Measurements from ENCODE around the gene PDSS2. TPM values are rescaled to one million over a fixed set of nuclear protein-coding genes. Genes with fewer than 3 reads are reported as not detected.

PDSS2 gene
- total RNA-seq, 1 donor: 12.3 TPM

- Histone ChIP-seq H3K27ac (ENCODE audit: low read depth, low read length) (no peak overlapping the region), H4K20me1 (ENCODE audit: insufficient read depth, low read length) (no peaks in the 10 kb centered on the region), H3K27me3 (ENCODE audit: insufficient read depth, low read length) (no peaks in the 10 kb centered on the region), H3K79me2 (ENCODE audit: insufficient read depth, low read length) (no peaks in the 10 kb centered on the region), H3K4me1 (ENCODE audit: insufficient read depth, low read length) (no peaks in the 10 kb centered on the region), H2AFZ (ENCODE audit: low read length) (no peak overlapping the region), H3K4me2 (ENCODE audit: insufficient read depth, low read length) (no peak overlapping the region), H3K9me3 (ENCODE audit: low read depth, low read length) (no peaks in the 10 kb centered on the region), H3K36me3 (ENCODE audit: insufficient read depth, low read length) (no peaks in the 10 kb centered on the region), H3K4me3 (ENCODE audit: insufficient read depth, low read length) (no peak overlapping the region)
- TF ChIP-seq CTCF (IDR thresholded peaks at IDR 0.05; ENCODE audit: extremely low read depth, low read depth, low read length): no peak
- no peak for DNase-seq (ENCODE audit: insufficient read length, low spot score, missing footprints)
Observed at GRCh38 chr6:107402533-107402932, 56.8 kb downstream of the PDSS2 start.

- Histone ChIP-seq H3K36me3 (ENCODE audit: insufficient read depth, low read length) (no peaks in the 10 kb centered on the region), H2AFZ (ENCODE audit: low read length) (no peak overlapping the region), H4K20me1 (ENCODE audit: insufficient read depth, low read length) (no peaks in the 10 kb centered on the region), H3K79me2 (ENCODE audit: insufficient read depth, low read length) (no peaks in the 10 kb centered on the region), H3K4me1 (ENCODE audit: insufficient read depth, low read length) (no peaks in the 10 kb centered on the region), H3K27ac (ENCODE audit: low read depth, low read length) (no peak overlapping the region), H3K9me3 (ENCODE audit: low read depth, low read length) (no peaks in the 10 kb centered on the region), H3K27me3 (ENCODE audit: insufficient read depth, low read length) (no peaks in the 10 kb centered on the region), H3K4me3 (ENCODE audit: insufficient read depth, low read length) (no peak overlapping the region), H3K4me2 (ENCODE audit: insufficient read depth, low read length) (no peak overlapping the region)
- no peak for DNase-seq (ENCODE audit: insufficient read length, low spot score, missing footprints)
- TF ChIP-seq CTCF (IDR thresholded peaks at IDR 0.05; ENCODE audit: extremely low read depth, low read depth, low read length): no peak
Observed at GRCh38 chr6:107401573-107401972, 57.8 kb downstream of the PDSS2 start.

GRCh38 chr6:107400616-107401147 is 58.7 kb downstream of the PDSS2 start:
- Histone ChIP-seq H3K9me3 (ENCODE audit: low read depth, low read length) (no peaks in the 10 kb centered on the region), H3K36me3 (ENCODE audit: insufficient read depth, low read length) (no peaks in the 10 kb centered on the region), H4K20me1 (ENCODE audit: insufficient read depth, low read length) (no peaks in the 10 kb centered on the region), H3K4me1 (ENCODE audit: insufficient read depth, low read length) (no peaks in the 10 kb centered on the region), H3K4me3 (ENCODE audit: insufficient read depth, low read length) (no peak overlapping the region), H3K27ac (ENCODE audit: low read depth, low read length) (no peak overlapping the region), H2AFZ (ENCODE audit: low read length) (no peak overlapping the region), H3K4me2 (ENCODE audit: insufficient read depth, low read length) (no peak overlapping the region), H3K79me2 (ENCODE audit: insufficient read depth, low read length) (no peaks in the 10 kb centered on the region), H3K27me3 (ENCODE audit: insufficient read depth, low read length) (no peaks in the 10 kb centered on the region)
- TF ChIP-seq CTCF (IDR thresholded peaks at IDR 0.05; ENCODE audit: extremely low read depth, low read depth, low read length): no peak
- DNase-seq (ENCODE audit: insufficient read length, low spot score, missing footprints): no peak

GRCh38 chr6:107399935-107400334 is 59.4 kb downstream of the PDSS2 start:
- Histone ChIP-seq H3K79me2 (ENCODE audit: insufficient read depth, low read length) (no peaks in the 10 kb centered on the region), H3K4me2 (ENCODE audit: insufficient read depth, low read length) (no peak overlapping the region), H3K4me3 (ENCODE audit: insufficient read depth, low read length) (no peak overlapping the region), H3K4me1 (ENCODE audit: insufficient read depth, low read length) (no peaks in the 10 kb centered on the region), H3K36me3 (ENCODE audit: insufficient read depth, low read length) (no peaks in the 10 kb centered on the region), H4K20me1 (ENCODE audit: insufficient read depth, low read length) (no peaks in the 10 kb centered on the region), H3K27me3 (ENCODE audit: insufficient read depth, low read length) (no peaks in the 10 kb centered on the region), H3K27ac (ENCODE audit: low read depth, low read length) (no peak overlapping the region), H2AFZ (ENCODE audit: low read length) (no peak overlapping the region), H3K9me3 (ENCODE audit: low read depth, low read length) (no peaks in the 10 kb centered on the region)
- TF ChIP-seq CTCF (IDR thresholded peaks at IDR 0.05; ENCODE audit: extremely low read depth, low read depth, low read length): no peak
- no peak for DNase-seq (ENCODE audit: insufficient read length, low spot score, missing footprints)
